ENCODE results near the gene SPANXC.

GRCh38 chrX:141258080-141258479 is 15.8 kb upstream of the SPANXC start:
- TF ChIP-seq CTCF (IDR thresholded peaks at IDR 0.05): no peak
- TF ChIP-seq EZH2 (IDR thresholded peaks at IDR 0.05): no peak
